ENCODE data around the gene KRT81. TPM values are rescaled to one million over a fixed set of nuclear protein-coding genes. Genes with fewer than 3 reads are reported as not detected.
"Not testable (repeated sequence)": the region's sequence is repeated elsewhere in the genome, so short reads cannot be mapped to it uniquely, and the experiment has no call there.

KRT81 gene
- total RNA-seq, 1 donor from 2014 or later: 0.13 TPM

- DNase-seq (ENCODE audit: low read depth in 2 of 2): no peak
These were observed 37.7 kb downstream of the KRT81 start for GRCh38 chr12:52253391-52254179.

- no peak for DNase-seq (ENCODE audit: low read depth in 2 of 2)
These were observed 38.5 kb downstream of the KRT81 start for GRCh38 chr12:52252728-52253343.

- DNase-seq (ENCODE audit: low read depth in 2 of 2): not testable (repeated sequence)
These were observed 39.1 kb downstream of the KRT81 start for GRCh38 chr12:52252175-52252615.

- peak in 1 of 2 donors; percentile 26 for DNase-seq (ENCODE audit: low read depth in 2 of 2)
These were observed 39.8 kb downstream of the KRT81 start for GRCh38 chr12:52251367-52252051.

GRCh38 chr12:52250048-52250990, 41.0 kb downstream of the KRT81 start:
- no peak for DNase-seq (ENCODE audit: low read depth in 2 of 2)

GRCh38 chr12:52249511-52250047, 41.8 kb downstream of the KRT81 start:
- DNase-seq (ENCODE audit: low read depth in 2 of 2): no peak

GRCh38 chr12:52248541-52249461, 42.5 kb downstream of the KRT81 start:
- no peak for DNase-seq (ENCODE audit: low read depth in 2 of 2)

GRCh38 chr12:52247622-52248540, 43.5 kb downstream of the KRT81 start:
- DNase-seq (ENCODE audit: low read depth in 2 of 2): no peak

GRCh38 chr12:52246720-52247621, 44.4 kb downstream of the KRT81 start:
- DNase-seq (ENCODE audit: low read depth in 2 of 2): no peak

- no peak for DNase-seq (ENCODE audit: low read depth in 2 of 2)
These were observed 45.3 kb downstream of the KRT81 start for GRCh38 chr12:52245962-52246569.

- no peak for DNase-seq (ENCODE audit: low read depth in 2 of 2)
These were observed 45.9 kb downstream of the KRT81 start for GRCh38 chr12:52245259-52245961.

- DNase-seq (ENCODE audit: low read depth in 2 of 2): no peak
These were observed 46.7 kb downstream of the KRT81 start for GRCh38 chr12:52244615-52244994.

GRCh38 chr12:52243856-52244614, 47.3 kb downstream of the KRT81 start:
- DNase-seq (ENCODE audit: low read depth in 2 of 2): peak; percentile 71 to 92

GRCh38 chr12:52243259-52243855, 48.0 kb downstream of the KRT81 start:
- DNase-seq (ENCODE audit: low read depth in 2 of 2): peak in 1 of 2 donors; percentile 58

GRCh38 chr12:52242442-52243258, 48.7 kb downstream of the KRT81 start:
- DNase-seq (ENCODE audit: low read depth in 2 of 2): no peak
